ENCODE data around the gene KLK2.

DNA sequence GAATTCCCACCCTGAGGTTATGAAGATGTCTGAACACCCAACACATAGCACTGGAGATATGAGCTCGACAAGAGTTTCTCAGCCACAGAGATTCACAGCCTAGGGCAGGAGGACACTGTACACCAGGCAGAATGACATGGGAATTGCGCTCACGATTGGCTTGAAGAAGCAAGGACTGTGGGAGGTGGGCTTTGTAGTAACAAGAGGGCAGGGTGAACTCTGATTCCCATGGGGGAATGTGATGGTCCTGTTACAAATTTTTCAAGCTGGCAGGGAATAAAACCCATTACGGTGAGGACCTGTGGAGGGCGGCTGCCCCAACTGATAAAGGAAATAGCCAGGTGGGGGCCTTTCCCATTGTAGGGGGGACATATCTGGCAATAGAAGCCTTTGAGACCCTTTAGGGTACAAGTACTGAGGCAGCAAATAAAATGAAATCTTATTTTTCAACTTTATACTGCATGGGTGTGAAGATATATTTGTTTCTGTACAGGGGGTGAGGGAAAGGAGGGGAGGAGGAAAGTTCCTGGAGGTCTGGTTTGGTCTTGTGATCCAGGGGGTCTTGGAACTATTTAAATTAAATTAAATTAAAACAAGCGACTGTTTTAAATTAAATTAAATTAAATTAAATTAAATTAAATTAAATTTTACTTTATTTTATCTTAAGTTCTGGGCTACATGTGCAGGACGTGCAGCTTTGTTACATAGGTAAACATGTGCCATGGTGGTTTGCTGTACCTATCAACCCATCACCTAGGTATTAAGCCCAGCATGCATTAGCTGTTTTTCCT is 11.5 kb upstream of the KLK2 start:
- TF ChIP-seq, protein P1, sequence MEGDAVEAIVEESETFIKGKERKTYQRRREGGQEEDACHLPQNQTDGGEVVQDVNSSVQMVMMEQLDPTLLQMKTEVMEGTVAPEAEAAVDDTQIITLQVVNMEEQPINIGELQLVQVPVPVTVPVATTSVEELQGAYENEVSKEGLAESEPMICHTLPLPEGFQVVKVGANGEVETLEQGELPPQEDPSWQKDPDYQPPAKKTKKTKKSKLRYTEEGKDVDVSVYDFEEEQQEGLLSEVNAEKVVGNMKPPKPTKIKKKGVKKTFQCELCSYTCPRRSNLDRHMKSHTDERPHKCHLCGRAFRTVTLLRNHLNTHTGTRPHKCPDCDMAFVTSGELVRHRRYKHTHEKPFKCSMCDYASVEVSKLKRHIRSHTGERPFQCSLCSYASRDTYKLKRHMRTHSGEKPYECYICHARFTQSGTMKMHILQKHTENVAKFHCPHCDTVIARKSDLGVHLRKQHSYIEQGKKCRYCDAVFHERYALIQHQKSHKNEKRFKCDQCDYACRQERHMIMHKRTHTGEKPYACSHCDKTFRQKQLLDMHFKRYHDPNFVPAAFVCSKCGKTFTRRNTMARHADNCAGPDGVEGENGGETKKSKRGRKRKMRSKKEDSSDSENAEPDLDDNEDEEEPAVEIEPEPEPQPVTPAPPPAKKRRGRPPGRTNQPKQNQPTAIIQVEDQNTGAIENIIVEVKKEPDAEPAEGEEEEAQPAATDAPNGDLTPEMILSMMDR (IDR thresholded peaks at IDR 0.05), result no peak
- no peak for TF ChIP-seq SIN3A (IDR thresholded peaks at IDR 0.05; ENCODE audit: borderline replicate concordance, insufficient read depth, low read depth, low read length)

Data from Panc1 (cell line).